DMS153 (cell line): ENCODE data around the gene PTPN18.
"Not testable (repeated sequence)": the region's sequence is repeated elsewhere in the genome, so short reads cannot be mapped to it uniquely, and the experiment has no call there.

Experiments
- DNase-seq: peaks from one replicate; lab custom pipeline; 2025; lab: John Stamatoyannopoulos, UW

PTPN18 gene

DNA sequence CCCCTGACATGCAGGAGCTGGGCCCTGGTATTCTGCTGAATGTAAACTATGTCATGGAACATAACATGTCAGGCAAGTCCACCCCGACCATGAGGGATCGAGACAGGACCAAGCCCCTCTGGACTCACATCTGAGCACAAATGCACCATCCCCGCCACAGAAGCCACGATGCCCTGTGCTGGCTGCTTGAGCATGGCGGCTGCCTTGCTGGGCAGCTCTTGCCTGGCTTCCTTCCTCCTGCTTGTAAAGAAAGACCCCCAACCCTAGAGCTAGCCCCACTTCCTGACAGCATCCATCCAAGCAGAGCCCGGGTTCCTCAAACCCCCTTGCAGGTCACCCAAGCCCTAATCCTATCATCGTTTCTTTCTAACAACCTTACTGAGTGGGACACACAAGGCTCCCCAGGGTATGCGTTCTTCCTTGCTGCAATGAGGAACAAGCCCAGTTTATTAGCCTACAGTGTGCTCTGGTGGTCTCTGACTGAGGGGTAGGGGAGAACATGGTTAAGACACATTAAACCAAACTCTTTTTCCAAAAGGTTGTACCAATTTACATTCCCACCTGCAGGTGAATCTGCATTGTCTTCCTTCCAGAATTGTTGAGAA is 26.6 kb downstream of the PTPN18 start:
- DNase-seq, result no peak

DNA sequence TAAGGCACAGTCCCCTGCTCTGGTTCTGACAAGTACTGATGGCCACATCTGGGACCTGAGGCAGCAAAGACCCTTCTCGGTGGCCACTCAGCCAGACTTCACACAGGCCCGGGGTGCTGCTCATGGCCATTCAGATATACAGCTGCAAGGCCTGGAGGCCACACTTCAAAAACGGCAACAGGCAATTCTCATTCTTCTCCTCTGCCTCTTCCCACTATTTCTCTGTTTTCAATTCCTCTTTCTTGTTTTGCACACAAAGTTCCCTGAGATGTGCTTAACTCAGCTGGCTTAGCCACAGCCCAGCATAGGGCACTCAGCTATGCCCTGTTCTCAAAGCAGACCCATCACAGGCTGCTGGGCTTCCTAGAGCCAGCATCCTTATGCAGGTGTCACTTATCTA is 29.9 kb downstream of the PTPN18 start:
- DNase-seq, result no peak

DNA sequence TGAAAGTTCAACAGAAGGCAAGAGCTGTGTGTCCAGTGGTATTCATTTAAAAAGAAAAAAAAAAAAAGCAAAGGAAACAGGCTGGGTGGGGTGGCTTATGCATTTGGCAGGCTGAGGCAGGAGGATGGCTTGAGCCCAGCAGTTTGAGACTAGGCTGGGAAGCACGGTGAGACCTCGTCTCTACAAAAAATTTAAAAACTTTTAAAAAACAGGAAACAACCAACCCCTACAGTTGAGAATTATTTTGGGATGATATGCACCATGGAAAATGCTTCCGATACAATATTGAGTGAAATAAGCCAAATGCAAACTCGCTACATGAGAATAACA is 31.2 kb downstream of the PTPN18 start:
- no peak for DNase-seq

DNA sequence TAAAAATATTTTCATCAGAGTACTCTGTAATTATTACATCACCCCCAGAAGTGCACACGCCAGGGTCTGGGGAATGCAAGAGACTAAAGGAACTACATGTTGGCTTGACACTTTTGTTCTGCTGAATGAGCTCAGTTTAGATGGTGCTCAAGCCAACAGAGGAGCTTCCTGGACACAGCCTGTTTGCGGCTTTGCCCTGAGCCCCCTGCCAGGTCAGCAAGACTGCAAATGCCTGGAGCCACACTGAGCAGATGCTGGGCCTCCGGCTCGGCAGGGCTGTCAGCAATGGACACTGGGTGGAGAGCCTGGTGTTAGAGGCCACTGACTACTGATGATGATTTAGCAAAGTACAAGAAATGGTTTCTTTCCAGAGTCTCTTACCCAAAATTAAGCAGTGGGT is 31.9 kb downstream of the PTPN18 start:
- DNase-seq, result no peak

DNA sequence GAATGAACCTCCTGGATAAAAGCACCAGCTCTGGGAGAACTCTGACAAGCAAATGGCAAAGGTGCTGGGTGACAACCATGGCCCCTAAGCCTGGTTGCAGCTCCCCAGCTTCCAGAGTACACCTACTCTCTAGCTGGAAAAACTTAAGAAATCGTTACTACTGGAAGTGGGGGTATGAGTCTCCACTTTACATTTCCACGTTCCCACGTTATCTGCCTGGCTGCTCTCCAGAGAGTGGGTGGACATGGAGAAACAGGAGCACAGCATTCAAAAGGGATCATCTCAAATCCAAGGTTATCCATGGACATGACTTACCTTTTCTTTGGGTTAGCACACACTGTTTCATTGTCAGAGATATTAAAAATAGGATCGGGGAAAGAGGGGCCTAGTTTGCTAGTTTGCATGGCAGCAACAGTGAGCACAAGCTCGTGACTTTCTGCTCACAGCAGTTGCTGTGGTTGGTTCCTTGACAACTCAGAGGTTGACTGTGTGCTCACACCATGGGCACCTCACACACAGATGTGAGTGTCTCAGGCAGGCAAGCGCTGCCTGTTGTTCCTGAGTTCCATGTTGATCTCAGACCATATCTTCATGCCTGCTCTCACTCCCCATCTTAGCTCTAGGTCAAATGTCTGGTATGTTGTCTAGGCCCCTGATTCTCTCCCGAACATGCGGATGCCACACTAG is 32.5 kb downstream of the PTPN18 start:
- no peak for DNase-seq

DNA sequence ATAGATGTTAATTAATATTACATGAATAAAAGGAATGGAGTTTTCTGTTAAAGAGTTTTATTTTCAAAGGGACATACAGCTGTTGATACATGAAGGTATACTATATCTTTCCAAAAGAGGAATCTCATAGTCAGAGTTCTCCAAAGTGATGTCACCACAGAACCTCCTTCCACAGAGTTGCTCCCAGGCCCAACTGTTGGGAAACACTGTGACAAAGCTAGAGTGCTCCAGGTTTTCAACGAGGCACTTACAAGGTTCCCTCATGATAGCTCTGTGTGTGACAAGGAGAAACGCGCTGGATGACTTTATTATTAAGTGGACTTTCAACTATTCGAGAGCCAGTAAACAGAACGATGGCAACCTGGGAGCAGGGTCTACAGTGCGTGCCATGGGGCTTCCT is 33.5 kb downstream of the PTPN18 start:
- no peak for DNase-seq

DNA sequence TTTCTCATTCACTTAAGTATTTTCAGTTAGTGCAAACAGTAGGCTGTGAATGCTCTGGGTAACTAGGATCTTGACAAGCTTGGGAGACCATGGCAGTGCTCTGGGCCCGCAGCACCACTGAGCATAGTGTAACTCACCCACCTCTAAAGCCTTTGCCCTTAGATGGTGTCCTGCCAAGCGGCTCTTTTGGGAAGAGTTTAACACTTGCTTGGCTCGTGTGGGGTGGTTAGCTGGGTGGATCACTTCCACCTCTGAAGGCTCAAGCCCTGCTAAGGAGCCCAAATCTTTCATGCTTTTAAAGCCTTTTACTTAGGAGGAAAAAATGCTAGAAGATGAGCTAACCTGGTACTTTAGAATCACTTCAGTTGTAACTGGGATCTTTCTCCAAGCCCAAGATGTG is 33.9 kb downstream of the PTPN18 start:
- DNase-seq, result no peak

DNA sequence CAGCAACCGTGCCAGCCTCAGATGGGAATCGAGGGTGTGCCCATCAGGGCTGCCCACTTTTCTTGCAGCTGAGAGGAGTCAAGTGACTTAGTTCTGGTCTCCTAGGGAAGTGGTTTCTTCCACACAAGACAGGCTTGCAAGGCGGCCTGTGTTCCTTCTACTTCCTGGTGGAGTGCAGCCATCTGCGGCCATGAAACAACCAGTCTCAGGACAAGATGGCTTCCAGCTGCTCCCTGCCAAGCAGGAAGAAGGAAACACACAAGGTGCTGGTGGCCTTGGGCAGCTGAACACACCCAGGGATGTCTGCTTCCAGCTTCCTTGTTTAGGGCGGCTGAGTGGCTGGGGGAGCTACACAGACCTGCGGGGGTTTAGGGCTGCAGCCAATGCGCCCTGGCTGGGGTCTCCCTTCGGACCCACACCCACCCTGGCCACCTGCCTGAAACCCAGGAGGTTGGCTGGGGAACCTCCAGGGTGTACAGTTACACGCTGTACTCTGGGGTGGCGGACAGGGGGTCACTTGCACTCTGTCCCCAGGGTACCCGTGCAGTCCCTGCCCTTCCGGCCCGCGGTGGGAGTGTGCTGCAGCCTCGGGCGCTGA is 34.7 kb downstream of the PTPN18 start:
- DNase-seq, result peak; percentile 38

DNA sequence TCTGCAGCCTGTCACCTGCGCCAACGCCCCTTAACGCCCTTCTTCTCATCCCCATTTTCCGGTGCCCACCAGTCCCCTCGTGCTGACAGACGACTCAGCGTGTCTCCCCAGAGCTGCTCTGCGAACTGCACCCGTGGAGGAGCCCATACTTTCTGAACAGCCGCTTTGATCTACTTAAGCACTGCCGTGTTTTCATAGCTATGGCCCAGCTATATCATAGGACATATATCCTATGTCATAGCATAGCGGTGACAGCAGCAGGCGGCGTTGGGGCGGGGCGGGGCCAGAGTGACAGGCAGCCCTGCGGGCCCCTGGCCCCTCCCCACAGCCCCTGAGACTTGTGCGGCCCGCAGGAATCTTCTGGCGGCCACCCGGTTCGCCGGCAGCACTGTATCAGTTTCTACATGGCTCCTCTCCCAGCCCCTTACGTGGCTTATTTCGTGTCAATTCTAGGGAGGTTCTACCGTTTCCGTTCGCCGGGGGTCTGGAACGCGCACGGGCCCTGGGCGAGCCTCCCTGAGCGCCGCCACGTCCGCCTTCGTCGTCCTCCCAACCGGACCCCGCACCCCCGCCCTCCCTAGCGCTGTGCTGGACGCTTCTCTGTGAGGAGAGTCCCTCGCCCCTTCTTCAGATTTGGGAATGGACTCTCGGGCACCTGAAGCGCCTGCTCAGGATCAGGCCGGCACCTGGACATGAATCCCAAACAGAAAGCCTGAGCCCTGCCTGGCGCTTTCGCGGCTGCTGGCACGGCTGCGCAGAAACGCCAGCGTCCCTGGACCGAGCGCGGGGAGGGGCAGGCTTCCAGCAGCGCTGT is 35.4 kb downstream of the PTPN18 start:
- DNase-seq, result peak; percentile 50

DNA sequence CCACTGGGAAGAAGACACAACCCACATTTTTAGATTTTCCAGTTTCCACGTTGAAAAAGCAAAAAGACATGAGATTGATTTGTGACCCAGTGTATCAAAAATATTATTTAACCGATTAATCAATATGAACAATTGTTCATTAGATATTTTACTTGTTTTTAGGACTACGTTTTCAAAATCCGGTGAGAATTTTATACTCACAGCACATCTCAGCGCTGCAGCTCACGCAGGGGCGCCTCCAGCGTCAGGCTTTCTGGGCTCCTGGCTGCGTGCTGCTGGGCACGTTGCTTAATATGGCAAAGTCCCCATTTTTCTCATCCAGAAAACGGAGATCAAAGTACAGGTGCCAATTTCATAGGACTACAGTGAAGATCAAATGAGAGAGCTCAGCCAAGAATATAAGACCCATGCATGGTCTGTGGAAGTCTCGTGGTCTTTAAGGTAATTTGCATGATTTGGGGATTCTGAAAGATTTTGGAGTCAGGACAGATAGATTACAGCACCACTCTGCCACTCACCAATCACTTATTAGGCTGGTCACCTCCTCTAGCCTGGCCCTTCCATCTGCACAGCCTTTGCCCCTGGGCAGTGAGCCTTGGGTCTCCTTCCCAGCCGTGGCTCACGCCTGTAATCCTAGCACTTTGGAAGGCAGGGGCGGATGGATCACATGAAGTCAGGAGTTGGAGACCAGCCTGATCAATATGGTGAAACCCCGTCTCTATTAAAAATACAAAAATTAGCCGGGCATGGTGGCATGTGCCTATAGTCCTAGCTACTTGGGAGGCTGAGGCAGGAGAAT is 36.2 kb downstream of the PTPN18 start:
- DNase-seq, result no peak

DNA sequence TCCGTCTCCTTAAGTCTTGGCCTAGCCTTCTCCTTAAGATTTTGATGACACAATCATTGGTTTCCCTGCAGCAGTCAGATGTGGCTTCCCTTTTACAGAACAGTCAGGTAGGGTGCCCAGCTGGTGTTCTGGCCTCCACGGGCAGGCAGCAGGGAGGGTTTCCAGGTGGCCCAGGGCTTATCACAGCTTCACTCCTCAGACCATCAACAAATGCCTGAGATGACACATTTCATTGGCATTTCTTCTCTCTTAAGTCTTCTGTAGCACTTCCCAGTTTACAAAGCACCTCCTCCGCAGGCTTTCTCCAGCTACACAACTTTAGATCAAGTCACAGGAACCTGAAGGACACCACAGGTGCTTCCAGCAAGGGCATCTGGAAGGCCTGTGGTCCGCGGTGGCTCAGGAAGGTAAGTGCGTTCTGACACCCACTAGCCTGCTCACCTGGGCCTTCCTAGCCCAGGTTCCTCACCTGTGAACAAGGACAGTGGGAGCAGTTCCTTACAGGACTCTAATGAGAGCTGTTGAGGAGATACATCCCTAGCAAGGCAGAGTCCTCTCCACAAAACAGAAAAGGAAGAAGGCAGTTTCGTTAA is 37.6 kb downstream of the PTPN18 start:
- no peak for DNase-seq

DNA sequence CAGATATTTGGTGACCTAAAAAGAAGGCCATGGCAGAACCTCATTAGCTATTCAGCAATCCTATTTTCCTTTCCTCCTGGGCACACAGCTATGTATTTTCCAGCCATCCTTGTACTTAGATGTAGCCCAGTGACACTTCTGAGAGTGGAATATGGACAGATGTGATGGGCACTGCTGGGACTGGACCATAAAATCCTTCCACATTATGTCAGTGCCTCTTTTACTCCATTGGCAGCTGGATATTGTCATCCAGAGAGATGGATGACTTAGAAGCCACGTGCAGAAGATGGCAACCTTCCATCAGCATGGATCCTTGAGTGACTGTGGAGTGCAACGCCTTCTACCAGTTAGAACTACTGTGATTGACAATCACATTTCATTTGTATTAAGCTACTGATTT is 50.4 kb downstream of the PTPN18 start:
- not testable (repeated sequence) for DNase-seq

DNA sequence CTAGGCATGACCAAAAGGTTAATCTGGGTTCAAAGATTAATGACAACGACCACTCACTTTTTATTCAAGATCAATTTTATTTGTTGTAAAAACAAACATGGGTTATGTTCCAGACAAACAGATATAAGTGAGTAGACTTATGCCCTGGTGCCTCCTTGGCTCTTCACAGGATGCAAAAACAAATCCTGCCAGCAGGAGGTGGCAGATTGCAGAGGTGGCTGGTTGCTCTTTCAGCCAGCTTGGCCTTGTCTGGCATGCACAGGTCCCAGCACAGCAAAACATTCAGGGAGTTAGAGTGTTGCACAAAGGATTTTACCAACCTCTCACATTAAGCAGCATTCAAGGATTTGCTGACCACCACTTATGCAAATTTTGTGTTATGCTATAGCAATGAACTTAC is 60.8 kb downstream of the PTPN18 start:
- DNase-seq, result not testable (repeated sequence)

DNA sequence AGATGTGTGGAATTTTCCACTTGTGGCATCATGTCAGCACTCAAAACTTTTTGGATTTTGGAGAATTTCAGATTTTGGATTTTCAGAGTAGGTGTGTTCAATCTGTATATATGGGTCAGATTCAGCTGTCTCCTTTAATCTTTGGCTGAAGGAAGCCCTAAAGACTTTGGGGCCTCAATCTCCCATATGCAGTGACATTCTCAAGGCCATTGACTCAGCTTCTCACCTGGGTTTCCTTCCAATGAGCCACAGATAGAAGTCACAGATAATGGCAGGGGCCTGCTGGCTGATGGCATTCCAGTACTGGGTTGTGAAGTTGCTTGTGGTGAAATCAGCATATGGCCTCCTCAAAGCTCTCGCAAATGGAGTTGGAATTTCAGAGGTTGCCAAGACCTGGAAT is 63.0 kb downstream of the PTPN18 start:
- DNase-seq, result not testable (repeated sequence)
